HepG2 (cell line): ENCODE results near the gene ANXA6. TPM values are rescaled to one million over a fixed set of nuclear protein-coding genes. Genes with fewer than 3 reads are reported as not detected.
A peak's percentile ranks its signal among the peaks of the same experiment; 100 is the strongest.

Source experiments
- ADNP ChIP-seq: sonication (generic); formaldehyde crosslinking; IDR thresholded peaks from 2 replicates; pipeline ENCODE4 v1.4.0; 2020; ENCODE audit warnings: missing genetic modification reagents
- CBX2 ChIP-seq, 2 experiments: fragments of 200-600 bp in 1 of 2; sonication (generic); formaldehyde crosslinking in 1 of 2; IDR thresholded peaks; 2 replicates each; pipeline versions ENCODE4 v1.7.0 to v1.8.1; 2018 to 2022; ENCODE audit warnings: low read depth in 2 of 2, low read length in 1 of 2, mild to moderate bottlenecking in 1 of 2, missing genetic modification reagents in 1 of 2
- CEBPB ChIP-seq: IDR thresholded peaks from 2 replicates; pipeline ENCODE4 v1.6.1; 2011; ENCODE audit warnings: low read depth, low read length, improper control_type of control experiment, borderline replicate concordance
- FOXO1 ChIP-seq: sonication (generic); formaldehyde crosslinking; IDR thresholded peaks from 2 replicates; pipeline ENCODE4 v1.4.0; 2020; ENCODE audit warnings: missing genetic modification reagents
- GTF2F1 ChIP-seq: fragments of 150-350 bp; IDR thresholded peaks from 2 replicates; pipeline ENCODE4 v1.6.1; 2014; ENCODE audit warnings: low read length
- HMGA1 ChIP-seq: sonication (generic); formaldehyde crosslinking; conservative IDR thresholded peaks from 2 replicates; pipeline ENCODE4 v1.4.0; 2020; ENCODE audit warnings: missing genetic modification reagents
- IRX3 ChIP-seq: sonication (generic); formaldehyde crosslinking; IDR thresholded peaks from 2 replicates; pipeline ENCODE4 v1.8.1; 2023; ENCODE audit warnings: mild to moderate bottlenecking, low read depth, missing genetic modification reagents, borderline replicate concordance
- NFKB2 ChIP-seq: sonication (generic); formaldehyde crosslinking; IDR thresholded peaks from 2 replicates; pipeline ENCODE4 v1.4.0; 2020; ENCODE audit warnings: missing genetic modification reagents, borderline replicate concordance
- RXRB ChIP-seq: IDR thresholded peaks from 2 replicates; pipeline ENCODE4 v1.6.1; 2016; ENCODE audit warnings: borderline replicate concordance, missing genetic modification reagents, missing compliant biosample characterization
- ZNF138 ChIP-seq: sonication (generic); formaldehyde crosslinking; IDR thresholded peaks from 2 replicates; pipeline ENCODE4 v1.5.0; 2020; ENCODE audit warnings: mild to moderate bottlenecking, low read depth, missing genetic modification reagents
- ZNF484 ChIP-seq: sonication (generic); formaldehyde crosslinking; IDR thresholded peaks from 2 replicates; pipeline ENCODE4 v1.5.1; 2020; ENCODE audit warnings: mild to moderate bottlenecking, low read depth, missing genetic modification reagents, borderline replicate concordance
- ZNF674 ChIP-seq: sonication (generic); formaldehyde crosslinking; IDR thresholded peaks from 2 replicates; pipeline ENCODE4 v1.5.0; 2020; ENCODE audit warnings: low read depth, mild to moderate bottlenecking, missing genetic modification reagents
- ZNF781 ChIP-seq: sonication (generic); formaldehyde crosslinking; IDR thresholded peaks from 2 replicates; pipeline ENCODE4 v1.5.1; 2020; ENCODE audit warnings: borderline replicate concordance, mild to moderate bottlenecking, missing genetic modification reagents; ENCODE audit errors: not compliant biosample characterization
- polyA plus RNA-seq, 8 experiments: library from polyadenylated mRNA; depleted of rRNA in 3 of 8; stranded (reverse) in 7 of 8; unstranded in 1 of 8; fragments of >200 nt; fragmentation: Illumina TruSeq in 4 of 8; extraction: Trizol in 4 of 8; gene quantifications; 2 replicates each; pipeline versions ENCODE4 v1.2.1 to v1.2.3, GENCODE V29; 2011 to 2016; ENCODE audit warnings: low read depth in 4 of 8, missing spikeins in 1 of 8, mixed read lengths in 1 of 8; ENCODE audit not compliant: insufficient read depth in 1 of 8
- total RNA-seq, 5 experiments: library from RNA; depleted of rRNA; stranded (reverse); fragments of >200 nt; fragmentation: Illumina TruSeq; extraction: Trizol; gene quantifications; 2 replicates each; pipeline ENCODE4 v1.2.3, GENCODE V29; 2016; ENCODE audit warnings: low read depth in 1 of 5
- TF ChIP-seq, protein P1 (sequence below): sonication (generic); formaldehyde crosslinking; IDR thresholded peaks from 2 replicates; pipeline ENCODE4 v1.4.0; 2020; ENCODE audit warnings: mild to moderate bottlenecking, missing genetic modification reagents
- TF ChIP-seq, protein P2 (sequence below): sonication (generic); formaldehyde crosslinking; IDR thresholded peaks from 2 replicates; pipeline ENCODE4 v1.5.1; 2020; ENCODE audit warnings: missing genetic modification reagents, mild to moderate bottlenecking, borderline replicate concordance
- TF ChIP-seq, protein P3 (sequence below): sonication (generic); formaldehyde crosslinking; IDR thresholded peaks from 2 replicates; pipeline ENCODE4 v1.4.0; 2020; ENCODE audit warnings: mild to moderate bottlenecking, missing genetic modification reagents
- TF ChIP-seq, protein P4 (sequence below), 2 experiments: IDR thresholded peaks; 2 replicates each; pipeline ENCODE4 v1.6.1; 2011 to 2012; ENCODE audit warnings: low read length in 2 of 2, borderline replicate concordance in 1 of 2, low read depth in 1 of 2, mild to moderate bottlenecking in 1 of 2, moderate library complexity in 1 of 2
- TF ChIP-seq, protein P5 (sequence below): sonication (generic); formaldehyde crosslinking; IDR thresholded peaks from 2 replicates; pipeline ENCODE4 v1.5.0; 2020; ENCODE audit warnings: missing genetic modification reagents
- TF ChIP-seq, protein P6 (sequence below): sonication (generic); formaldehyde crosslinking; IDR thresholded peaks from 2 replicates; pipeline ENCODE4 v1.8.0; 2022; ENCODE audit warnings: mild to moderate bottlenecking, missing genetic modification reagents

Gene ANXA6
- total and polyA plus RNA-seq, 2 of the 13 experiments (the other 11 are each of a cell fraction or from before 2014, with no cell fraction given), result 103 to 125 TPM

DNA sequence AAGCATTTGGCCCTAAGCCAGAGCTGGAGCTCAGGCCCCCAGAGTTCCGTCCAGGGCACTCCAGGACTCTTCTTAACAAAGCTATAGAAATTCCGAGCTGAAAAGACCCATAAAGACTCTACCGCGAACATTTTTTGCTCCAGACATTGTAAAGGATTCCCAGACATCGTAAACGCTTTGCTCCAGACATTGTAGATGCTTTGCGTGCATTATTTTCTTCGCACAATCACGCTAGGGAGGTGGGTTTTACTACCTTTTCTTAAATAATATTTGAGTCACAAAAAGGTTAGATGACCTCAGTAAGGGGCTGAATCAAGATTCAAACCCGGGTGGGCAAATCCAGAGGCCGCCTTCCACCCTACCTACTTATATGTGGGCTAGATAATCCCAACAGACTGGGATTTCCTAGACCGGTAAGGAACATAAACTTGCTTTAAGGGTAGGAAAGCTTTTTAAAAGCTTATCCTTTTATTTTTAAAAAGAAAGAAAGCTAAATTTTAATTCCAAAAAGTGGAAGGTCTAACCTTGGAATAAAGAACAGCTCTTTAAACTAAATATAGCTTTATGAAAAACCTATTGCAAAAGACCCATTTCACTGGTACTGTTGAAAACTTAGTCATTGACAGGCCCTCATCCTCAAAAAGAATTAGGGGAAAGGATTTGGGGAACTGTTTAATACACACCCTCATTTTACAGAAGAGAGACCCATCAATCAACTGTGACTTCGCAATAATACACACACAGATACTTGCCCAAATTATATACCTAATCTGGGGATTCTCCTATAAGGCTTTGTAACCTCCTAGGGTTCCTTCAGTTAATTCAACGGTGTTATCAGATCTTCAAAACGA is 75.9 kb downstream of the ANXA6 start (continued):
- TF ChIP-seq HMGA1 (CRISPR knock-in tag) (no peak), NFKB2 (no peak), ZNF781 (no peak), GTF2F1 (no peak), IRX3 (CRISPR knock-in tag) (no peak), FOXO1 (CRISPR knock-in tag) (no peak), ZNF674 (CRISPR knock-in tag) (no peak), ZNF138 (CRISPR knock-in tag) (0 out of 2 replicates have a peak, but pooled peaks have one; percentile 21), CBX2 (IDR thresholded peaks at IDR 0.05; ENCODE audit: low read depth, low read length) (no peak), CBX2 (CRISPR knock-in tag; IDR thresholded peaks at IDR 0.05; ENCODE audit: low read depth) (no peak), CEBPB (no peak), ZNF484 (CRISPR knock-in tag) (no peak), RXRB (CRISPR knock-in tag) (peak; percentile 2), ADNP (CRISPR knock-in tag) (no peak)
- TF ChIP-seq, protein P1, sequence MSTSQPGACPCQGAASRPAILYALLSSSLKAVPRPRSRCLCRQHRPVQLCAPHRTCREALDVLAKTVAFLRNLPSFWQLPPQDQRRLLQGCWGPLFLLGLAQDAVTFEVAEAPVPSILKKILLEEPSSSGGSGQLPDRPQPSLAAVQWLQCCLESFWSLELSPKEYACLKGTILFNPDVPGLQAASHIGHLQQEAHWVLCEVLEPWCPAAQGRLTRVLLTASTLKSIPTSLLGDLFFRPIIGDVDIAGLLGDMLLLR (CRISPR knock-in tag), result no peak
- TF ChIP-seq, protein P2, sequence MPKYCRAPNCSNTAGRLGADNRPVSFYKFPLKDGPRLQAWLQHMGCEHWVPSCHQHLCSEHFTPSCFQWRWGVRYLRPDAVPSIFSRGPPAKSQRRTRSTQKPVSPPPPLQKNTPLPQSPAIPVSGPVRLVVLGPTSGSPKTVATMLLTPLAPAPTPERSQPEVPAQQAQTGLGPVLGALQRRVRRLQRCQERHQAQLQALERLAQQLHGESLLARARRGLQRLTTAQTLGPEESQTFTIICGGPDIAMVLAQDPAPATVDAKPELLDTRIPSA, result no peak
- TF ChIP-seq, protein P3, sequence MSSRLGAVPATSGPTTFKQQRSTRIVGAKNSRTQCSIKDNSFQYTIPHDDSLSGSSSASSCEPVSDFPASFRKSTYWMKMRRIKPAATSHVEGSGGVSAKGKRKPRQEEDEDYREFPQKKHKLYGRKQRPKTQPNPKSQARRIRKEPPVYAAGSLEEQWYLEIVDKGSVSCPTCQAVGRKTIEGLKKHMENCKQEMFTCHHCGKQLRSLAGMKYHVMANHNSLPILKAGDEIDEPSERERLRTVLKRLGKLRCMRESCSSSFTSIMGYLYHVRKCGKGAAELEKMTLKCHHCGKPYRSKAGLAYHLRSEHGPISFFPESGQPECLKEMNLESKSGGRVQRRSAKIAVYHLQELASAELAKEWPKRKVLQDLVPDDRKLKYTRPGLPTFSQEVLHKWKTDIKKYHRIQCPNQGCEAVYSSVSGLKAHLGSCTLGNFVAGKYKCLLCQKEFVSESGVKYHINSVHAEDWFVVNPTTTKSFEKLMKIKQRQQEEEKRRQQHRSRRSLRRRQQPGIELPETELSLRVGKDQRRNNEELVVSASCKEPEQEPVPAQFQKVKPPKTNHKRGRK, result no peak
- TF ChIP-seq, protein P4, sequence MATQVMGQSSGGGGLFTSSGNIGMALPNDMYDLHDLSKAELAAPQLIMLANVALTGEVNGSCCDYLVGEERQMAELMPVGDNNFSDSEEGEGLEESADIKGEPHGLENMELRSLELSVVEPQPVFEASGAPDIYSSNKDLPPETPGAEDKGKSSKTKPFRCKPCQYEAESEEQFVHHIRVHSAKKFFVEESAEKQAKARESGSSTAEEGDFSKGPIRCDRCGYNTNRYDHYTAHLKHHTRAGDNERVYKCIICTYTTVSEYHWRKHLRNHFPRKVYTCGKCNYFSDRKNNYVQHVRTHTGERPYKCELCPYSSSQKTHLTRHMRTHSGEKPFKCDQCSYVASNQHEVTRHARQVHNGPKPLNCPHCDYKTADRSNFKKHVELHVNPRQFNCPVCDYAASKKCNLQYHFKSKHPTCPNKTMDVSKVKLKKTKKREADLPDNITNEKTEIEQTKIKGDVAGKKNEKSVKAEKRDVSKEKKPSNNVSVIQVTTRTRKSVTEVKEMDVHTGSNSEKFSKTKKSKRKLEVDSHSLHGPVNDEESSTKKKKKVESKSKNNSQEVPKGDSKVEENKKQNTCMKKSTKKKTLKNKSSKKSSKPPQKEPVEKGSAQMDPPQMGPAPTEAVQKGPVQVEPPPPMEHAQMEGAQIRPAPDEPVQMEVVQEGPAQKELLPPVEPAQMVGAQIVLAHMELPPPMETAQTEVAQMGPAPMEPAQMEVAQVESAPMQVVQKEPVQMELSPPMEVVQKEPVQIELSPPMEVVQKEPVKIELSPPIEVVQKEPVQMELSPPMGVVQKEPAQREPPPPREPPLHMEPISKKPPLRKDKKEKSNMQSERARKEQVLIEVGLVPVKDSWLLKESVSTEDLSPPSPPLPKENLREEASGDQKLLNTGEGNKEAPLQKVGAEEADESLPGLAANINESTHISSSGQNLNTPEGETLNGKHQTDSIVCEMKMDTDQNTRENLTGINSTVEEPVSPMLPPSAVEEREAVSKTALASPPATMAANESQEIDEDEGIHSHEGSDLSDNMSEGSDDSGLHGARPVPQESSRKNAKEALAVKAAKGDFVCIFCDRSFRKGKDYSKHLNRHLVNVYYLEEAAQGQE (IDR thresholded peaks at IDR 0.05; ENCODE audit: borderline replicate concordance in 1 of 2, low read depth in 1 of 2, low read length in 2 of 2), result no peak
- TF ChIP-seq, protein P5, sequence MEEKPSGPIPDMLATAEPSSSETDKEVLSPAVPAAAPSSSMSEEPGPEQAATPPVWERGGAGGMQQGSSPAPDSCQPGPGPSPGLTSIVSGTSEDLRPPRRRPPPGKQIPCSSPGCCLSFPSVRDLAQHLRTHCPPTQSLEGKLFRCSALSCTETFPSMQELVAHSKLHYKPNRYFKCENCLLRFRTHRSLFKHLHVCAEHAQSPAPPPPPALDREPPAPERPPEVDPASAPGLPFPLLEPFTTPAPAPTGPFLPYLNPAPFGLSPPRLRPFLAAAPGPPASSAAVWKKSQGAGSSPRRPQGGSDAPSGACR (CRISPR knock-in tag), result no peak
- TF ChIP-seq, protein P6, sequence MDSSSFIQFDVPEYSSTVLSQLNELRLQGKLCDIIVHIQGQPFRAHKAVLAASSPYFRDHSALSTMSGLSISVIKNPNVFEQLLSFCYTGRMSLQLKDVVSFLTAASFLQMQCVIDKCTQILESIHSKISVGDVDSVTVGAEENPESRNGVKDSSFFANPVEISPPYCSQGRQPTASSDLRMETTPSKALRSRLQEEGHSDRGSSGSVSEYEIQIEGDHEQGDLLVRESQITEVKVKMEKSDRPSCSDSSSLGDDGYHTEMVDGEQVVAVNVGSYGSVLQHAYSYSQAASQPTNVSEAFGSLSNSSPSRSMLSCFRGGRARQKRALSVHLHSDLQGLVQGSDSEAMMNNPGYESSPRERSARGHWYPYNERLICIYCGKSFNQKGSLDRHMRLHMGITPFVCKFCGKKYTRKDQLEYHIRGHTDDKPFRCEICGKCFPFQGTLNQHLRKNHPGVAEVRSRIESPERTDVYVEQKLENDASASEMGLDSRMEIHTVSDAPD, result no peak
